Erythroblast (primary cell): ENCODE measurements around the gene C16orf96.

Experiments
- GATA1 ChIP-seq: IDR thresholded peaks from 2 replicates; pipeline ENCODE4 v1.6.1; 2011; ENCODE audit warnings: low read depth, mild to moderate bottlenecking, control low read depth, low read length, moderate library complexity
- POLR2A ChIP-seq: IDR thresholded peaks from 2 replicates; pipeline ENCODE4 v1.6.1; 2011; ENCODE audit warnings: mild to moderate bottlenecking, low read length

- TF ChIP-seq POLR2A (no peak), GATA1 (no peak)
Observed at GRCh38 chr16:4556112-4556511, at the start of gene C16orf96.
